HG03469 (cell line): ENCODE measurements around the gene OR7D2.

Source experiments
- ATAC-seq: cut with Tn5 transposase; IDR thresholded peaks from one replicate; pipeline ENCODE4 v1.9.1; 2021; ENCODE audit warnings: mild to moderate bottlenecking, moderate library complexity, moderate number of reproducible peaks; ENCODE audit not compliant: unreplicated experiment

Gene OR7D2

DNA sequence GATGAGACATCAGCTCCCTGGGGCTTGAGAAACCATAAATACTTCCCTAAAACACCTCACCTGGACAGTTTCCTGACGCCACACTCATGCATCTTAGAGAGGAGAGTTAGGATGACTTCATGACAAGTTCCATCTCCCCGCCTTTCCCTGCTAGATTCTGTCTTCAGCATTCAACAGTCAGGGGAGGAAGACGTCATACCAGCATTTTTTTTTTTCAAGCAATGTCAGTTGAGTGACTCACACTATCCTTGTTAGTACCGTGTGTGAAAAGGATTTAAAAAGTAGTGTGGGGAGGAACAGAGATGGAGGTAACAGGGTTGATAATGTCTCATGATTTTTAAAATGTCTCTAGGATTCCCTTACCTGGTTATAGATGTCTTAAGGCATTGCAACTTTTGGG is at the start of gene OR7D2:
Gene OR7D2, plus strand, starts transcription at position 79 of the 400 bp plus-strand sequence. CDS start 6,803 bp downstream, outside the sequence.
- no peak for ATAC-seq

DNA sequence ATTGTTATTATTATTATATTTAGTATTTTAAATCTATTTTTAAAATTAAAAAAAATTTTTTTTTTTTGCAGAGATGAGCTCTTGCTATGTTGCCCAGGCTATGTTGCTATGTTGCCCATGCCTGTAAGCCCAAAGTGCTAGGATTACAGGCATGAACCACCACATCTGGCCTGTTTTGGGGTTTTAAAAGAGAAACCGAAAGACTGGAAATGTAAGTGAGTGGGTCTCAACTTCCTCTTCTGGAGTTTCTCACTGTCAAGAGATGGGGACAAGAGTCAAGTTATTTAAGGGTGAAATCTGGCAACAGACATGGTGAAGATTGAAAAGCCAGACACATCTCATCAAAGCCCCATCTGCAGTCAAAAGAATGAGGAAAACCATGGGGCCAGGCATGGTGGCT is 47.8 kb upstream of the OR7D2 start:
- ATAC-seq = no peak

DNA sequence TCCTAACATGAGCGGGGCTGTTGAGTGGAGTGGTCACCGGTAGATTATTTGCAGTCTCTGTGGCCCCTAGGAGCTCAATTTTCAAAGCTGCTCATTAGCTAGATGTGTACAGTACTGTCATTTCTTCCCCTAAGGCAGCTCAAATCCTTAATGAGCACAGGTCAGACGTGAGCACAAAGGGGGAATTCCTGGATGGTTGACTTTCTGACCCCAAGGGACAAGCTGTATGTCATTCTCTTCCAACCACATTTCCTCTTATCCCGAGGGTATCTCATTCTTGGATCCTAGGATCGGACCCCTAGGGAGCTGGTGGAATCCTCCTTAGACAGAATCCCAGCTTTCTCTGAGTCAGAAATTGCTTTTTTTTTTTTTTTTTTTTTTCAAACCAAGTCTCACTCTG is 46.4 kb upstream of the OR7D2 start:
- ATAC-seq = no peak

DNA sequence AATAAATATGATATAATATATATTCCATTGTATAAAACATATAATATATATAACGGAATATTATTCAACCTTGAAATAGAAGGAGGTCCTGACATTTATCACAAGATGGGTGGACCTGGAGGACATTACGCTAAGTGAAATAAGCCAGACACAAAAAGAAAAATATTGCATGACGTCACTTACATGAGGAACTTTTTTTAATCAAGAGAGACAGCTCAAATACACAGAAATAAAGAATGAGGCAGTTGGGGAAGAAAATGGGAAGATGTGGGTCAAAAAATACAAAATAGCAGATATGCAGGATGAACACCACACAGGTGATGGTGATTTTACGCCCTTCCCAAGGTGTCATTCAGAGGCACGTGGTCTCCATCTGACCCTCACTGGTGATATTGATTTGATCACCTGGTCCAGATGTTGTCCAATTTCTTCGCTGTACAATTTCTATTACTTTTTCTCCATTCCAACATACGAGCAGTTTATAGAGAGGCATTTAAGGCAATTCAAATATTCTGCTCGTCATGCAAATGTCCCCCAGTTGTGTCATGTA is 39.1 kb upstream of the OR7D2 start:
- ATAC-seq = no peak

DNA sequence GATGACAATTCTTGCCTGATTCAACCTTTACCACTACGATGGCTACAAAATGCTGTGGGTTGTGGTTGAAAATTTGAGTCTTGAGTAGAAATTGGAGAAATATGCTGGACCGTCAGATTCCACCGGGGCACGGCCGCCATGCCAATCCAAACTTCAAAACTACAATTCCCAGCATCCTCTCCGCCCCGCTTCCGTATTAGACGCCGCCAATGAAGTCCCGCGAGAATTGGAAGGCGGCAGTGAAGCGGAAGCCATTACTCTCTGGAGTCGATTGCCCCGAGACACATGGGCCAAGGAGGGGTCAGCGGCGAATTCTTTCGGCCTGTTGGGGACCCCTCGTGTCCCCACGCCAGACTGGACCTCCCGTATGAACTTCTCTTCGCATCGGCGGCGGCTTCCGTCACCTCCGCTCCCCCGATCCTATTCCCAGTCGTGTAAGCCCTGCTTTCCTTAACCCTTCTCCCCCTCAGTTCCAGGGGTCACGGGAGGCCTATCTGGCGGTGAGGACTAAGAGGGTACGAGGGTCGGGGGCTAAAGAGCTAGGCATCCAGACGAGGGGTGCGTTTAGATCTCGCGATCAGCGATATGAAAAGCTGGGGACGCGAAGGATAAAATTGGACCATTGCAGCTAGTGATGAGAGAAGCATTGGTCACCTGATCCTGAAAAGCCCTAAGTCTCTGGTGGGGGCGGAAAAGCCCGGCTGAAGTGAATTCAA is 38.5 kb upstream of the OR7D2 start, which contains the start of gene ZNF317:
Gene ZNF317, plus strand, starts transcription at position 239 of the 716 bp plus-strand sequence. CDS start 15,620 bp downstream, outside the sequence.
- ATAC-seq = peak; percentile 66

DNA sequence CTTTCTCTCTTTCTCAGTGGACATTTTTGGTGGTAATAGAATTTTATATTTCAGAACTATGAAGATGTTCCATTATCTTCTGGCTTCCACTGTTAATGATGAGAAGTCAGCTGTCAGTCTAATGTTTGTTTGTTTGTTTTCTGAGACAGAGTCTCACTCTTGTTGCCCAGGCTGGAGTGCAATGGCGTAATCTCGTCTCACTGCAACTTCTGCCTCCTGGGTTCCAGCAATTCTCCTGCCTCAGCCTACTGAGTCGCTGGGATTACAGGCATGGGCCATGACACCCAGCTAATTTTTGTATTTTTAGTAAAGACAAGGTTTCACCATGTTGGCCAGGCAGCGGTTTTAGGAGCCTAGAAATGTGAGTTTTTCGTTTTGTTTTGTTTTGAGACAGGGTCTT is 33.9 kb upstream of the OR7D2 start:
- ATAC-seq = no peak

DNA sequence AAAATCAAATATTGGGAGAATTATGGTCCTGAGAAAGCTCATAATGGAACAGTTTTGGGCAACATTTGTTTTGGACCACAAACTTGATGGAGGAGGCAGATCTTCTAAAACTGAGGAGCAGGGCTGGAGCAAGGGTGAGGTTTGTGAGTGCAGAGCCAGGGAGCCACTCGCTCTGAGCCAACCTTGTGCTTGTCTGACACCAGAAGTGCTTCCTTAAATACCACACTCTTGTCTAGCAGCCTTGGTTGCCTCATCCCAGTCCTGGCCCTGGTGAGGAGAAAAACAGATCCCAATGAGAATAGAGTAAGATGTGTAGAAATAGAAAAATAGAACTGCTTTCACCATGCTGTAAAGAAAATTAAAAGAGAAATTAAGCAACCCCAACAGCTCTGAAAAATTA is 31.9 kb upstream of the OR7D2 start:
- no peak for ATAC-seq

DNA sequence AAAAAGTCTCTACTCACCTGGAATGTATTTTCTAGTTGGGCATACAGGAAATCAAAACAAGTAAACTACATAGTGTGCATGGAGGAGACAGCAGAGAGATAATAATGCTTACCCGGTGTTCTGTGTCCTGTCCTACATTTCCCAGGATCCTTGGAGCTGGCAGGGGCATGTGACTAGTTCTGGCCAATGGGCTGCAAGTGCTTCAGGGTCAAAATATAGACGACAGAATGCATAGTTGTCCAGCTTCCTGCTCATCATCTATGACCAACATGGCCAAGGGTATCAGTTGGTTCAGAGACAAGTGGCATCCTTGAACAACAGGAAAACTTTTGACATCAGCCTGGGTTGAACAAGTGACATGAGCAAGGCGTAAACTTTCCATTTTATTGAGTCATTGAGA is 30.1 kb upstream of the OR7D2 start:
- no peak for ATAC-seq

DNA sequence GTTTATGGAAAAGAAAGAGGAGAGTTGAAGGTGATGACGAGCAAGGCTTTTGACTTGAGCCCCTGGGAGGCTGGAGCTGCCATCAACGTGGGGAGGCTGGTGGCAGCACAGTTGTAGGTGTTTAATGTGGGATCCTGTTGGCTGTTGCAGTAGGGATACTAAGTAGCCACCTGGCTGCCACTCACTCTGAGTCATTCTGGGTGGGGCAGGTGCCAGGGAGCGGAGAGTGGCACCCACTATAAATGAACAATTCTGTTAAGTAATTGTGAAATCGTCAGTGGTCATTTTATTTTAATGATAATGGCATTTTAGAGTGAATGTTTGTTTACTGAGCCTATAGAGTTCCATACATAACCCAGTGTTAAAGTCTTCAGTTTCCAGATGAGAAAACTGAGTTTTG is 28.8 kb upstream of the OR7D2 start:
- no peak for ATAC-seq

DNA sequence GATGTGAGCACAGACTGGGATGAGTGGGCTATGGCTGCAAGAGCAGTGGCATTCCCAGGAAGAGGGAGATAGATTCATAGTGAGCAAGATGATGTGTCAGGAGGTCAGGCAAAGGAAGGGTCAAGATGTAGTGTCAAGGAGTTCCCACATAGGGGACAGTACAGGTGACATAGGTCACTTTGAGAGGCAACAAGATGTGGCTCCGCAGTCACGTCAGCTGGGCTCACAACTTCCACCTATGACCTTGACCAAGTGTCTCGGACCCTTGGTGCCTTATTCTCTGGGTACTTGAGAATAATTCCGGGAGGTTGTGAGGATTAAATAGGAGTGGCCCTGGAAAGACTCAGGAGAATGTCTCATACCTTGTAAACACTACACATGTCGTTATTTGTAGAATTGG is 28.1 kb upstream of the OR7D2 start:
- ATAC-seq = no peak

DNA sequence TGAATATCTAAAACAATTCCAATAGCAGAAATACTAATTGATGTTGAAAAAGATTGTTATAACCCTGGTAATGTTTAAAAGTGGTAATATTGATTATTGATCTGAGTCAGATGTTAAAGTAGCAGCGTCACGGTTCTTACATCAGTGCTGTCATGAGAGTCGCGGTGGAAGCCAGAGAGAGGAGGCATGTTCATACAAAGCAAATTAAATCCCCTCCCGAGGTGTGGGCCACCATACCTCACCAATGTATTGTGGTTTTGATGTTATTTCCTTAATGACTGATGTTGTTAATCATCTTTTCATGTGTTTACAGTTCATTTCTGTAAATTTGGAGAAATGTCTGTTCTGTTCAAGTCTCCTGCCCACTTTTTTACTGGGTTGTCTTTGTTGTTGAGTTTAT is 27.4 kb upstream of the OR7D2 start:
- ATAC-seq = no peak

DNA sequence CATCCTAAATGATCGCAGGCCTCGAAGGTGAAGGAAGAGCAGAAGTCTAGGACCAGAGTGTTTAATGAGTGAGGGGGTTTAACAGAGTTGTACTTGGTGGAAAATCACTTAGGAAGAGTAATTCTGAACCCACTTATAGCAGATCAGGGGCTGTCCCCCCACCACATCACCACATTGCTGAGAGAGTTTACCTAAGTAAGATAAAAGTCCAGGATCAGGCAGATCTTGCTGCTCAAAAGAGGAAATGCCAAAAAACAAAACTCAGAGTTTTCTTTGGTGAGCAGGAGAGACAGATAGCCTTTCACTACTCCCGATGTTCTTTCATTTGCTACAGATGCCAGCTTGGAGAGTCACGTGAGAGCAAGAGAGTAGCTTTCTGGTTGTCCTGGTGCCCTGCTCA is 23.2 kb upstream of the OR7D2 start:
- ATAC-seq = no peak

DNA sequence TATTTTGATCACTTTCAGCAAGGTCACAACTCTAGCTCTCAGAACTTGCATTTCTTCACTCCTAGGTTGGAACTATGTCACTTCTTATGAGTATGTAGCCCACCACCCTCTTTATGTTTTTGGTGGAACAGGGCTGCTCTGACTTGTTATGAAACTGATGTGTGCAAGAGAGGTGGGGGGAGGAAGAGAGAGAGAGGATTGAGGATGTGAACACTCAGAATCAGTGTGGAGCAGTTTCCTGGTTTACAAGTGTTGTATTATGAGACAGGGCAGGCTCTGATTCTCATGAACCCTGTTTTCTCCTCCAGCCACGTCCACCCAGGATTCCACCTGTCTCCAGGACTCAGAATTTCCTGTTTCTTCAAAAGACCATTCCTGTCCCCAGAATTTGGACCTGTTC is 22.5 kb upstream of the OR7D2 start:
- no peak for ATAC-seq

DNA sequence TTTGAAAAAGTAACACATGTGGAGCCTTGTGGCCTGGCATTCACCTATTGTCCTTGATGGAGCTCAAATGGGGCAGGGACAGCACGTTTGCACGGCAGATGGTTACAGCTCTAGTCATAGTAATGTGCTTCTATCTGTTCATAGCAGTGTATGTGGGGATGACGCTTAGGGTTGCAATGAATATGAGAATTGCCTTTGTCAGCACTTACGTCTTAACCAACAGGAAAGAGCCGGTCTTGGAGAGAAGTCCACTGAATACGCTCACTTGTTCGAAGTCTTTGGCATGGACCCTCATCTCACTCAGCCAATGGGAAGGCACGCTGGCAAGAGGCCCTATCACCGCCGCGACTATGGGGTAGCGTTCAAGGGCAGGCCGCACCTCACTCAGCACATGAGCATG is 18.9 kb upstream of the OR7D2 start:
- no peak for ATAC-seq

DNA sequence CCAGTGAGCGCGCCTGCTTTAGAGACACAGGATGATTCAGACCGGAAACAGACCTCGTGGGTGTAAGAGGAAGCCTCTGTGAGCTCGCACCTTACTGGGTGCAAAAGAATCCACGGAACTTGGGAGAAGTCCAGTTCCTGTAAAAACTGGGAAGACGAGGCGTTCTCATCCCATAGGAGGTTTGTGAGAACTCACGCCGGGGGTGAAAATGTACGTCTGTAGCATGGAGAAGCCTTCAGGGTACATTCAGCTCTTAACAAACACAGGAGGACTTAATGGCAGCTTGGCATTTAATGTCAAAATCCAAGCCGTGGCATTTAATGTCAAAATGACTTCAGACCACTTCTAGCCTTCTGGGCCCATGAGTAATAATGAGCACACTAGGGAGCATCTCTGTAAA is 17.4 kb upstream of the OR7D2 start:
- no peak for ATAC-seq

DNA sequence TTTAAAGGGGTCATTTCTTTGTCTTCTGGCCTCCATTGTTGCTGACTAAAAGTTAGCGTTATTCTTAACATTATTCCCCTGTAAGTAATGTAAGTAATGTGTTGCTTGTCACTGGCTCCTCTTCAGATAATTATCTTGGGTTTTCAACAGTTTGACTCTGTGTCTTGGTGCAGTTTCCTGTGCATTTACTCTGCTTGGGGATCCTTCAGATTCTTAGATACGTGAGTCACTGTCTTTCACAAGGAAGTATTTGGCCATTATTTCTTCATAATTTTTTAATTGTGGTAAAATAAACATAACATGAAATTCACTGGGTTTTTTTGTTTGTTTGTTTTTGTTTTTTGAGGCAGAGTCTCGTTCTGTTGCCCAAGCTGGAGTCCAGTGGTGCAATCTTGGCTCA is 13.5 kb upstream of the OR7D2 start:
- ATAC-seq = no peak

DNA sequence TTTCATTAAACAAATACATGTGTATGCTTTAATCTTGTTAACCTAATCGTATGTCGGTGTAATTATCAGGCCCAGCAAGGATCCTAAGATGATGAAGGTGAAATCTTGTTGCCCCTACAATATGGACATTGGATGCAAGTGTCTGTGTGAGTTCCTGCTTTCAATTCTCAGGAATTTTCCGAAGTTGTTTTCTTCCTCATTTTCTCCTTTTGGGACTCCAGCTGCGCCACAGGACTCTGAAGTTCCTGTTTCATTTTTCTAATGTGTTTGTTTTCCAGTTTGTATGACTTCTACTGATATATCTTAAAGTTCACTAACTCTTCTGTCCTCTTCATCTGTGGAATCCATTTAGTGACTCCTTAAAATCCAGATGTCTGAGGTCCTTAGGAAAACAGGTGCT is 11.9 kb upstream of the OR7D2 start:
- no peak for ATAC-seq

DNA sequence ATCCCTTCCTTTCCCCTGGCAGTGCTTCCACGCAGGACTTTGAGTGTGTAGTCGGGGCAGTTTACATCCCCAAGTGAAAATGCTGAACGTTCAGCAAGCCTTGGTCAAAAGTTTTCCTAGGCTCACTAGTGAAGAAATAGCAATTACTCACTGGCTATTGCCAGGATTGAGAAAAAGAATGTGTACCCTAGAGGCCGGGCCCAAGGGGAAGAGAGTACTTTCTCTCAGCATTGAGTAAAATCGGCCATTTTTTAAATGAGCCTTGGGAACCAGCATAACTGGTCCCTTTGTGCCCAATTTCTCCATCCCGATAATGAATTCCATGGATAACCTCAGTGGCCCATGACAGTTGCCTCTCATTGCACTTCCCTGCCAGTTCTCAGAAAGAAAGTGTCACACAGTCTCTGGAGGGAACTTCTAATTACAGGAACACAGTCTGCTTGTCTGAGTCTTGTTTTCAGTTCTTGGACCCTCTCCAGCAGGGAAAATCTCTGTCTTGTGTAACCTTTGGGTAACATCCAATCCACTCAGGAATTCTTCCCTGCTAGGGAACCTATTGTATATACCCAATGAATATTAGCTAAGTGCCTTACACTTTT is 7.3 kb upstream of the OR7D2 start:
- no peak for ATAC-seq

DNA sequence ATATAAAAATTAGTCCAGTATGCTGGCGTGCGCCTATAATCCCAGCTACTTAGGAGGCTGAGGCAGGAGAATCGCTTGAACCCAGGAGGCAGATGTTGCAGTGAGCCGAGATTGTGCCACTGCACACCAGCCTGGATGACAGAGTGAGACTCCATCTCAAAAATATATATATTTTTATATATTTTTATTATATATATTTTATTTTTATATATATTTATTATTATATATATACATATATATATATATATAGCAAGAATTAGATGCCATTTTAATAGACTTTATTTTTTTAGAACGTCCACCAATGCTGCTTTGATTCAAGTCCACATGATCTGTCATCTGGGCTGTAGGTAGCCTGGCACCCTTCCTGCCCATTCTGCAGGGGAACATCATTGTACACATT is 3.5 kb upstream of the OR7D2 start:
- no peak for ATAC-seq

DNA sequence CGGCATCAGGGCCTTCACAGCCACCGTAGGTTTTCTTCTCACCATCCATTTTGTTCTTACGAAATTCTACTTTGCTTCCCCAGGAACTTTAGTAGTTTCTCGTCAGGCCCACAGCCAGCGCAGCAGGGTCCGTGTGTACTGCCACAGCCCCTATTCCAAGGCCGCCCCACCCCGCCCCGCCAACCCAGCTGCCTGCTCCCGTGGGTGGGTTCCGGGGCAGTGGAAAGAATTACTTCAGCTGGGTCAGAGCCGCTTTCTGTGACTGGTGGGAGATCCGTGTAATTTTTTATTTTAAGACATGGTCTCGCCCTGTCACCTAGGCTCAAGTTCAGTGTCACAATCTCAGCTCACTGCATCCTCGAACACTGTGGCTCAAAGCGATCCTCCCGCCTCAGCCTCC is 4.2 kb downstream of the OR7D2 start:
- no peak for ATAC-seq

DNA sequence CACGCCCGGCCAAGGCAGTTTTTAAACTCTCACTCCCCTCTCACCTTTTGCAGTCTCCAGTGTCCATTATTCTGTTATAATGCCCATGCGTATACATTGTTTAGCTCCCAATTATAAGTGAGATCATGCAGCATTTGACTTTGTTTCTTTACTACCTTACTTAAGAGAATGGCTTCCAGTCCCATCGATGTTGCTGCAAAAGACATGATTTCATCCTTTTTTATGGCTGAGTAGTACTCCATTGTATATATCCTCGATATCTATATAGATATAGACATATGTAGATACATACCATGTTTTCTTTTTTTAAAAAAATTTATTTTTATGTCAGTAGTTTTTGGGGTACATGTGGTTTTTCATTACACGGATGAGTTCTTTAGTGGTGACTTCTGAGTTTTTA is 8.4 kb downstream of the OR7D2 start:
- ATAC-seq = no peak

DNA sequence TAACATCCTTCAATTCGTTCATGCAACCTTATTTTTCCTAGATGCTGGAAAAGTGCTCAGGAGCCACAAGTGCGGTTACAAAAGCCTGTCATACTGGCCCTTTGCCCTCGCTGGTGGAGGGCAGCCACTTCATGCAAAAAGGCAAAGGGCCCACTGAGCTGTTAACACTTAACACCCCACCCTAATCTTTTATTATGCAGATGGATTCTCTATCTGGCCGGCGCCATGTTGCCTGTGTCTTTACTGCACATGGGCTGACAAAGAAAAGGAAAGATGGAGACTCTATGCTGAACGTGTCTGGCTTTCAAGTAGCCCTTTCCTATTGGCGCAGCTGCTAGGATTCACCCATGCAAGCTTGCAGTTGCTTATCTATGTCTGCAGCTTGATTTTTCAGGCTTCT is 10.8 kb downstream of the OR7D2 start:
- ATAC-seq = no peak
